Measurements from ENCODE around the gene C22orf39.
A peak's percentile ranks its signal among the peaks of the same experiment; 100 is the strongest.

C22orf39 gene

DNA sequence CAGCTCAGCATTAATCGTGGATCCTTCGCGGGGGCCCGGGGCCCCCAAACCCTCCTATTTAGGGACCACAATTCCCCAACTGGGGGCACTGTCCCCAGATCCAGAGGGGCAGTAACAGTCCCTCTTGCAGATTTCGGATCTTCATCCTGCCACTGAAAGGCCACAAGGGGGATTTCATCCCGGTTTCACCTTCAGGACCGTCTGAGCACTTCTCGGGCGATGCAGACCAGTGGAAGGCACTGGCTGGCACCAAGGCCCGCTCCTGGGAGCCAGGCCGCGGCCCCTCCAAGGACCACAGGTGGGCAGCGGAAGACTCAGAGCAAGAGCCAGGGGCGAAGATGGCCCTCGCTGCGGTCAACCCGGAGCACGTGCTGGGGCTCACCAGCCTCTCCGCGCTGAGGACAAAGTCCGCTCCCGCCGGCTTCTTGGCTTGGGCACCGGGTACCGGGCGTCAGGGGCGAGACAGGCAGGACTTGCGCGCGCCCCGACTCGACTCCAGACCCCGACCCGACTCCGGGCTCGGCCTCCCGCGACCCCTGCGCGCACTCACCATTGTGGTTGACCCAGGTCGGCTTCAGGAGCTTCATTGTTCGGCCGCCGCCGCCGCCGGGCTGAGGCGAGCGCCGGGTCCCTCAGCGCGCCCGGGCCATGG is 16.5 kb downstream of the C22orf39 start:
- H3K4me3 ChIP-seq (ENCODE audit: low read depth, low read length) = peak overlapping the region; percentile 86
- peak; percentile 47 for DNase-seq (ENCODE audit: low read depth)
- TF ChIP-seq, protein P1, sequence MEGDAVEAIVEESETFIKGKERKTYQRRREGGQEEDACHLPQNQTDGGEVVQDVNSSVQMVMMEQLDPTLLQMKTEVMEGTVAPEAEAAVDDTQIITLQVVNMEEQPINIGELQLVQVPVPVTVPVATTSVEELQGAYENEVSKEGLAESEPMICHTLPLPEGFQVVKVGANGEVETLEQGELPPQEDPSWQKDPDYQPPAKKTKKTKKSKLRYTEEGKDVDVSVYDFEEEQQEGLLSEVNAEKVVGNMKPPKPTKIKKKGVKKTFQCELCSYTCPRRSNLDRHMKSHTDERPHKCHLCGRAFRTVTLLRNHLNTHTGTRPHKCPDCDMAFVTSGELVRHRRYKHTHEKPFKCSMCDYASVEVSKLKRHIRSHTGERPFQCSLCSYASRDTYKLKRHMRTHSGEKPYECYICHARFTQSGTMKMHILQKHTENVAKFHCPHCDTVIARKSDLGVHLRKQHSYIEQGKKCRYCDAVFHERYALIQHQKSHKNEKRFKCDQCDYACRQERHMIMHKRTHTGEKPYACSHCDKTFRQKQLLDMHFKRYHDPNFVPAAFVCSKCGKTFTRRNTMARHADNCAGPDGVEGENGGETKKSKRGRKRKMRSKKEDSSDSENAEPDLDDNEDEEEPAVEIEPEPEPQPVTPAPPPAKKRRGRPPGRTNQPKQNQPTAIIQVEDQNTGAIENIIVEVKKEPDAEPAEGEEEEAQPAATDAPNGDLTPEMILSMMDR (IDR thresholded peaks at IDR 0.05; ENCODE audit: insufficient read depth, low read depth, low read length, missing control alignments) = no peak

DNA sequence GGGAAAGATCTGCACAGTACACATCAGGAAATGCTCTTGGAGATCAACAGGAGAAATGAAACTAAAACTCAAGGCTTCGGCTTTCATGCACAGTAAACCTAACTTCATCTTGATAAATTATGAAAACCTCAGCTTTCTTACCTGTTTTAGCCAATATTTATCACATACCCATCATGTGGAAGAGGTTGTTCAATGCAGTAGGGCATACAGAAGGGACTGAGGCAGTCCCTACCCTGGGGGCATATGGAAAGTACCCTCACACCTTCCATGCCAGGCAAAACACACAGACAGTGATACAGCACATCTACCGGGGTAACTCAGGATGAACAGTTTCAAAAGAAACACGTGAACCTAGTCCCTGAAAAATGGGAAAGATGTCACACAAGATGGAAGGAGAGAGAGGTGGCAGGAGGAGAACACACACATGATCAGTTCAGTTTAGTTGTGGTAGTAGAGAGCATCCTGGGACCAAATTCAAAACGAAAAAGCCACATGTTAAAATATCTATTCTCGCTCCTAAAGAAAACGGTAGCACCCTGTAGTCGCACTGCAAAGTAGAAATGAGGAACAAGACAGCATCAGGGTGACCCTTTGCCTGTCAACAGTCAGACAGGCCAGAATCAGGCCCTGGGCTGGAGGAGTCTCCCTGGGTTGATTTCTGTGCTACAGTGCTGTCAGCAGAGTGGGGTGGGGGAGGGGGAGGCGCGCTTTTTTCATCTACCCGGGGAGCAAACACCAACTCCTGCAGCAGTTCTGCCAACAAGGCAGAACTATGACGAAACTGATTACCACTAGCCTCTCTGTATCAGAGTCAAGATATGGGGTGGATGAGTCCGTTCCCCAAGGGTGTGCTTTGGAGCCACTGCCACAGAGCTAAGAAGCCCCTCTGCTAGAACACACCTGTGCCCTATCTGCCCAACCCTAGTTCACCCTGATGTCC is 17.3 kb downstream of the C22orf39 start:
- TF ChIP-seq, protein P1 (IDR thresholded peaks at IDR 0.05; ENCODE audit: insufficient read depth, low read depth, low read length, missing control alignments) = no peak
- DNase-seq (ENCODE audit: low read depth) = peak; percentile 60
- peak overlapping the region; percentile 86 for H3K4me3 ChIP-seq (ENCODE audit: low read depth, low read length)

- TF ChIP-seq, protein P1 (IDR thresholded peaks at IDR 0.05; ENCODE audit: insufficient read depth, low read depth, low read length, missing control alignments) = no peak
- no peak overlapping the region for H3K4me3 ChIP-seq (ENCODE audit: low read depth, low read length)
- DNase-seq (ENCODE audit: low read depth) = no peak
Observed at GRCh38 chr22:19424186-19424500, 23.4 kb downstream of the C22orf39 start.

GRCh38 chr22:19422440-19423301 is 24.8 kb downstream of the C22orf39 start:
- no peak for DNase-seq (ENCODE audit: low read depth)
- TF ChIP-seq, protein P1 (IDR thresholded peaks at IDR 0.05; ENCODE audit: insufficient read depth, low read depth, low read length, missing control alignments) = no peak
- H3K4me3 ChIP-seq (ENCODE audit: low read depth, low read length) = no peak overlapping the region

GRCh38 chr22:19420321-19420720 is 27.2 kb downstream of the C22orf39 start:
- DNase-seq (ENCODE audit: low read depth) = no peak

More at GRCh38 chr22:19420321-19420720, 27.2 kb downstream of the C22orf39 start:
- TF ChIP-seq, protein P1 (IDR thresholded peaks at IDR 0.05; ENCODE audit: insufficient read depth, low read depth, low read length, missing control alignments) = no peak
- no peak overlapping the region for H3K4me3 ChIP-seq (ENCODE audit: low read depth, low read length)

Data from GM12865 (cell line).